Keratinocyte (primary cell): ENCODE results near the gene ATP8A2. TPM values are rescaled to one million over a fixed set of nuclear protein-coding genes. Genes with fewer than 3 reads are reported as not detected.
A peak's percentile ranks its signal among the peaks of the same experiment; 100 is the strongest.

ENCODE experiments used
- DNase-seq: peaks from one replicate; pipeline ENCODE4 v3.0.0-alpha.2; 2011; ENCODE audit warnings: low read depth, missing footprints, low spot score
- FAIRE-seq: peaks from 2 replicates; lab custom pipeline; 2011; peaks lifted over from hg19 to GRCh38; lab: Jason Lieb, UNC
- H2AFZ ChIP-seq: 2 replicates; pipeline ENCODE4 v1.6.0; 2012; ENCODE audit warnings: low read length, control low read depth, inconsistent platforms; ENCODE audit not compliant: control insufficient read depth
- H3K27ac ChIP-seq: 2 replicates; pipeline ENCODE4 v1.5.1; 2011; ENCODE audit warnings: low read length; ENCODE audit not compliant: control insufficient read depth, insufficient read depth
- H3K27me3 ChIP-seq: 3 replicates; pipeline ENCODE4 v1.6.0; 2011; ENCODE audit warnings: low read length; ENCODE audit not compliant: control insufficient read depth, insufficient read depth; ENCODE audit errors: extremely low read depth
- H3K36me3 ChIP-seq, 2 experiments: 2 replicates in 1 of 2; 3 replicates in 1 of 2; pipeline ENCODE4 v1.5.1; 2011; ENCODE audit warnings: low read length in 2 of 2, mild to moderate bottlenecking in 1 of 2; ENCODE audit not compliant: control insufficient read depth in 2 of 2, insufficient read depth in 2 of 2; ENCODE audit errors: extremely low read depth in 1 of 2
- H3K4me1 ChIP-seq: 3 replicates; pipeline ENCODE4 v1.5.1; 2011; ENCODE audit warnings: low read length; ENCODE audit not compliant: control insufficient read depth, insufficient read depth; ENCODE audit errors: extremely low read depth
- H3K4me2 ChIP-seq: 3 replicates; pipeline ENCODE4 v1.6.0; 2011; ENCODE audit warnings: low read depth, low read length; ENCODE audit not compliant: control insufficient read depth, insufficient read depth; ENCODE audit errors: extremely low read depth
- H3K4me3 ChIP-seq, 3 experiments: fragments of 200-600 bp in 1 of 3; sonication (generic) in 1 of 3; 2 replicates in 2 of 3; 3 replicates in 1 of 3; pipeline ENCODE4 v1.5.1; 2011 to 2016; ENCODE audit warnings: low read length in 3 of 3, mild to moderate bottlenecking in 3 of 3, control low read depth in 2 of 3, inconsistent platforms in 1 of 3, low read depth in 1 of 3, mixed read lengths in 1 of 3, mixed run types in 1 of 3, moderate library complexity in 1 of 3; ENCODE audit not compliant: control insufficient read depth in 2 of 3, insufficient read depth in 2 of 3; ENCODE audit errors: extremely low read depth in 1 of 3
- H3K79me2 ChIP-seq: 2 replicates; pipeline ENCODE4 v1.6.0; 2012; ENCODE audit warnings: low read length; ENCODE audit not compliant: control insufficient read depth, insufficient read depth
- H3K9ac ChIP-seq: 3 replicates; pipeline ENCODE4 v1.6.0; 2011; ENCODE audit warnings: low read length; ENCODE audit not compliant: control insufficient read depth, insufficient read depth; ENCODE audit errors: extremely low read depth
- H3K9me1 ChIP-seq: 3 replicates; pipeline ENCODE4 v1.6.0; 2011; ENCODE audit warnings: low read length; ENCODE audit not compliant: control insufficient read depth, insufficient read depth; ENCODE audit errors: extremely low read depth
- H3K9me3 ChIP-seq: 2 replicates; pipeline ENCODE4 v1.5.1; 2012; ENCODE audit warnings: low read depth, low read length; ENCODE audit not compliant: control insufficient read depth
- H4K20me1 ChIP-seq: 3 replicates; pipeline ENCODE4 v1.6.0; 2011; ENCODE audit warnings: low read length; ENCODE audit not compliant: control insufficient read depth, insufficient read depth; ENCODE audit errors: extremely low read depth
- EZH2 ChIP-seq: IDR thresholded peaks from one replicate; pipeline ENCODE4 v1.6.1; 2012; ENCODE audit warnings: inconsistent platforms, mild to moderate bottlenecking, low read length, moderate library complexity
- dilution Hi-C: fragments of 300-500 bp; cut with MboI; formaldehyde crosslinking; loops from one replicate; pipeline ENCODE4 v1.7.0; 2020; ENCODE audit warnings: low sequenced_read_pairs; ENCODE audit not compliant: extremely low pct_ligation_motif_present
- polyA plus RNA-seq, 5 experiments: library from polyadenylated mRNA; depleted of rRNA in 3 of 5; stranded (reverse) in 3 of 5; stranded (forward) in 1 of 5; unstranded in 1 of 5; fragments of >200 nt; gene quantifications; 1 replicate in 1 of 5; 2 replicates in 3 of 5; 3 replicates in 1 of 5; pipeline versions ENCODE4 v1.2.1 to v1.2.3, GENCODE V29; 2011 to 2012; ENCODE audit warnings: missing spikeins in 2 of 5, low read depth in 1 of 5, low replicate concordance in 1 of 5
- TF ChIP-seq, protein P1 (sequence below), 3 experiments: IDR thresholded peaks in 1 of 3; conservative IDR thresholded peaks in 1 of 3; optimal IDR thresholded peaks in 1 of 3; 2 replicates in 2 of 3; 3 replicates in 1 of 3; pipeline versions ENCODE3 to v1.5.1; 2011; ENCODE audit warnings: low read length in 3 of 3, mild to moderate bottlenecking in 3 of 3, moderate library complexity in 2 of 3, control low read depth in 1 of 3, inconsistent platforms in 1 of 3; ENCODE audit not compliant: insufficient read depth in 2 of 3; ENCODE audit errors: extremely low read depth in 1 of 3

Gene ATP8A2
- polyA plus RNA-seq, 1 donor (not counting 4 experiments of a cell fraction or from before 2014, with no cell fraction given) = 0.16 TPM

DNA sequence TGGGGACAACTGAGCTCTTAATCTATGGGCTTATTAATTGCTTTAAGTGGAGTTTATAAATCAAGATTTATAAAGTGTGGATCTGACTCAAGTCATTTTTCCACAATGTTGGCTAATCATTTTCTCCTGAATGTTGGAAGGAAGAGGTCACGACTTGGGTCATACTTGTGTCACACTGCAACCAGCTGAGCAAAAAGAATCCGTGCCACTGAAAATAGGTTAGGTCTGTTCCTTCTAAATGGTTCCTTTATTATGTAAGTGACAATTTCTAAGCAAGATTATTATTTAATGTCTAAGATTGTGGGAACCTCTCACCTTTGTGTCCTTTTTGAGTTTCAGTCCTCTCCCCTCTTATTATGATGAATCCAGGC is 501.5 kb downstream of the ATP8A2 start:
- Histone ChIP-seq H3K4me1 (peaks cover 4% of the 10 kb centered on the region), H3K4me2 (no peak overlapping the region), H3K27ac (no peak overlapping the region), H3K9ac (no peak overlapping the region), H3K9me3 (no peaks in the 10 kb centered on the region), H3K9me1 (no peaks in the 10 kb centered on the region), H3K79me2 (no peaks in the 10 kb centered on the region), H2AFZ (no peak overlapping the region), H4K20me1 (no peaks in the 10 kb centered on the region), H3K4me3 (no peak overlapping the region), H3K36me3 (no peaks in the 10 kb centered on the region), H3K27me3 (no peaks in the 10 kb centered on the region)
- dilution Hi-C loops = no loop called here
- FAIRE-seq = no peak
- DNase-seq = no peak
- TF ChIP-seq, protein P1, sequence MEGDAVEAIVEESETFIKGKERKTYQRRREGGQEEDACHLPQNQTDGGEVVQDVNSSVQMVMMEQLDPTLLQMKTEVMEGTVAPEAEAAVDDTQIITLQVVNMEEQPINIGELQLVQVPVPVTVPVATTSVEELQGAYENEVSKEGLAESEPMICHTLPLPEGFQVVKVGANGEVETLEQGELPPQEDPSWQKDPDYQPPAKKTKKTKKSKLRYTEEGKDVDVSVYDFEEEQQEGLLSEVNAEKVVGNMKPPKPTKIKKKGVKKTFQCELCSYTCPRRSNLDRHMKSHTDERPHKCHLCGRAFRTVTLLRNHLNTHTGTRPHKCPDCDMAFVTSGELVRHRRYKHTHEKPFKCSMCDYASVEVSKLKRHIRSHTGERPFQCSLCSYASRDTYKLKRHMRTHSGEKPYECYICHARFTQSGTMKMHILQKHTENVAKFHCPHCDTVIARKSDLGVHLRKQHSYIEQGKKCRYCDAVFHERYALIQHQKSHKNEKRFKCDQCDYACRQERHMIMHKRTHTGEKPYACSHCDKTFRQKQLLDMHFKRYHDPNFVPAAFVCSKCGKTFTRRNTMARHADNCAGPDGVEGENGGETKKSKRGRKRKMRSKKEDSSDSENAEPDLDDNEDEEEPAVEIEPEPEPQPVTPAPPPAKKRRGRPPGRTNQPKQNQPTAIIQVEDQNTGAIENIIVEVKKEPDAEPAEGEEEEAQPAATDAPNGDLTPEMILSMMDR (optimal IDR thresholded peaks at IDR 0.05 in 1 of 3, IDR thresholded peaks at IDR 0.05 in 1 of 3, conservative IDR thresholded peaks at IDR 0.05 in 1 of 3; ENCODE audit: extremely low read depth in 1 of 3, insufficient read depth in 2 of 3, low read length in 3 of 3) = no peak
- TF ChIP-seq EZH2 = no peak

DNA sequence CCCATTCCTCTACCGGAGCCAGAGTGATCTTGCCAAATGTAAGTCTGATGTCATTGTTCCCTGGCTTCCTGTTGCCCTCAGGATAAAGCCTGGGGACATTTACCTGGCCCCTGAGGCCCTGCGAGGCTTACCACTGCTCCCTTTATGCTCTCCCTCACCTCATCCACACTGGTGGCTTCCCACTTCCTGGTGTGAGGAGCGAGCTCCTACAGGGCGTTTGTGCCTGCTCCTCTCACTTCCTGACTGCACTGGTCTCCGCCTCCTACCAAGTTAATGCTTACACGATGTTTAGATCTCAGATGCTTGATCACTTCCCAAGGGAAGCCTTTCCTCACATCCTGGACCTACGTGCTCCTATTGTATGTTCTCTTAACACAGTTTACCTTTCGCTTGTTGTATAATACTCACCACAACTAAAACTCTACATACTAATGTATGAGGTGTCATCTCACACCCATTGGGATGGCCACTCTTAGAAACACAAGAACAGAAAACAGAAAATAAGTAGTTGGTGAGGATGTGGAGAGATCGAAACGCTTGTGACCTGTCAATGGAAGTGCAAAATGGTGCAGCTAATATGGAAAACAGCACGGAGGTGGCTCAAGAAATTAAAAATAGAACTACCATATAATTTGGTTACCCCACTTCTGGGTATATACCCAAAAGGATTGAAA is 502.4 kb downstream of the ATP8A2 start:
- H3K27me3 ChIP-seq = no peaks in the 10 kb centered on the region
- peak overlapping the region; percentile 16 for H2AFZ ChIP-seq
- no peaks in the 10 kb centered on the region for H3K79me2 ChIP-seq
- TF ChIP-seq, protein P1 (optimal IDR thresholded peaks at IDR 0.05 in 1 of 3, IDR thresholded peaks at IDR 0.05 in 1 of 3, conservative IDR thresholded peaks at IDR 0.05 in 1 of 3; ENCODE audit: extremely low read depth in 1 of 3, insufficient read depth in 2 of 3, low read length in 3 of 3) = no peak
- no peak for TF ChIP-seq EZH2
- no peaks in the 10 kb centered on the region for H3K9me3 ChIP-seq
- no peak for DNase-seq
- no peaks in the 10 kb centered on the region for H3K36me3 ChIP-seq
- FAIRE-seq = peak; percentile 57
- H3K4me2 ChIP-seq = no peak overlapping the region
- H3K9me1 ChIP-seq = no peaks in the 10 kb centered on the region
- peaks cover 4% of the 10 kb centered on the region for H3K4me1 ChIP-seq
- no peak overlapping the region for H3K4me3 ChIP-seq
- H3K27ac ChIP-seq = no peak overlapping the region
- dilution Hi-C loops = no loop called here
- no peak overlapping the region for H3K9ac ChIP-seq
- no peaks in the 10 kb centered on the region for H4K20me1 ChIP-seq
